GM12875 (cell line): ENCODE results near the gene SLC15A3.

ENCODE experiments used
- H3K4me3 ChIP-seq: one replicate; pipeline ENCODE4 v1.5.1; 2011; ENCODE audit warnings: low read depth, low read length, control low read depth
- TF ChIP-seq, protein P1 (sequence below): IDR thresholded peaks from 2 replicates; pipeline ENCODE4 v1.5.1; 2011; ENCODE audit warnings: low read depth, mild to moderate bottlenecking, control low read depth, inconsistent platforms, low read length, moderate library complexity, borderline replicate concordance; ENCODE audit not compliant: insufficient read depth

Gene SLC15A3

DNA sequence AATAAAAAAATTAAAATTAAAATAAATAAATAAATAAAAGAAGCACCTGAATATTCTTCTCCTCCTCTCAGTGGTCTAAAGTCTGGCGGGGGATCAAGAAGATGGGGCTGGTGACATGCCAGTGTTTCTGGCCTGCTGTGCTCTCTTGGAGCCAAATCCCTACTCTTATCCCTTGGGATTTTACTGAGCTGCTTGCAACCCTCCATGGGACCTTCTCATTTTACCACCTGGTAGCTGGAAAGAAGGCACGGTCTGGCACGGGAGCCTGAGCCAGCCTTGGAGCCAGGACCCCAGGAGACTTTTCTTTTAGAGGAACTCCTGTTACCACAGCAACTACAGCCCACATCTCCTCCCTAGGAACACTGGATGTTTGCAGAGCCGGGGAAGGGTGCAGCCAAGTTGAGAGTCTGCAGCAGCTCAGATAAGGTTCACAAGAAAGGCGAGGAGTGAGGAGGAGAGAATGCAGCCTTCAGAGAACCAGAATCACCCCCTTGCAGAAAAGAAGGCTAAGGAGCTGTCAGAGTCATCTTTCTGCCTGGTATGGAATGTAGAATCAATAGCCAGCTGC lies 41.0 kb upstream of the SLC15A3 start:
- TF ChIP-seq, protein P1, sequence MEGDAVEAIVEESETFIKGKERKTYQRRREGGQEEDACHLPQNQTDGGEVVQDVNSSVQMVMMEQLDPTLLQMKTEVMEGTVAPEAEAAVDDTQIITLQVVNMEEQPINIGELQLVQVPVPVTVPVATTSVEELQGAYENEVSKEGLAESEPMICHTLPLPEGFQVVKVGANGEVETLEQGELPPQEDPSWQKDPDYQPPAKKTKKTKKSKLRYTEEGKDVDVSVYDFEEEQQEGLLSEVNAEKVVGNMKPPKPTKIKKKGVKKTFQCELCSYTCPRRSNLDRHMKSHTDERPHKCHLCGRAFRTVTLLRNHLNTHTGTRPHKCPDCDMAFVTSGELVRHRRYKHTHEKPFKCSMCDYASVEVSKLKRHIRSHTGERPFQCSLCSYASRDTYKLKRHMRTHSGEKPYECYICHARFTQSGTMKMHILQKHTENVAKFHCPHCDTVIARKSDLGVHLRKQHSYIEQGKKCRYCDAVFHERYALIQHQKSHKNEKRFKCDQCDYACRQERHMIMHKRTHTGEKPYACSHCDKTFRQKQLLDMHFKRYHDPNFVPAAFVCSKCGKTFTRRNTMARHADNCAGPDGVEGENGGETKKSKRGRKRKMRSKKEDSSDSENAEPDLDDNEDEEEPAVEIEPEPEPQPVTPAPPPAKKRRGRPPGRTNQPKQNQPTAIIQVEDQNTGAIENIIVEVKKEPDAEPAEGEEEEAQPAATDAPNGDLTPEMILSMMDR: no peak
- no peak overlapping the region for H3K4me3 ChIP-seq

DNA sequence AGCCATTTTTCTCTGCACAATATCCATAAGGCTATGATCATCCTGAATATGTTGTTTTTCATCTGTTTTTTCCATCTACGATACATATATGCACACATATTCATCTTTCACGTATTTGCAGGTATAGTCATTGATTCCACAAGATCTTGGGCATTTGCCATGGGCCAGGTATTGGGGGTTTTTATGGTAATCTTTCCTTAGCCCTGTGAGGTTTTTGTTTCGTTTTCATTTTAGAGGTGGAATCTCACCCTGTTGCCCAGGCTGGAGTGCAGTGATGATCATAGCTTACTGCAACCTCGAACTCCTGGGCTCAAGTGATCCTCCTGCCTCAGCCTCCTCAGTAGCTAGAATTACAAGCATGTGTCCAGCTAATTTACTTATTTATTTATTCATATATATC lies 39.5 kb upstream of the SLC15A3 start:
- TF ChIP-seq, protein P1: no peak

DNA sequence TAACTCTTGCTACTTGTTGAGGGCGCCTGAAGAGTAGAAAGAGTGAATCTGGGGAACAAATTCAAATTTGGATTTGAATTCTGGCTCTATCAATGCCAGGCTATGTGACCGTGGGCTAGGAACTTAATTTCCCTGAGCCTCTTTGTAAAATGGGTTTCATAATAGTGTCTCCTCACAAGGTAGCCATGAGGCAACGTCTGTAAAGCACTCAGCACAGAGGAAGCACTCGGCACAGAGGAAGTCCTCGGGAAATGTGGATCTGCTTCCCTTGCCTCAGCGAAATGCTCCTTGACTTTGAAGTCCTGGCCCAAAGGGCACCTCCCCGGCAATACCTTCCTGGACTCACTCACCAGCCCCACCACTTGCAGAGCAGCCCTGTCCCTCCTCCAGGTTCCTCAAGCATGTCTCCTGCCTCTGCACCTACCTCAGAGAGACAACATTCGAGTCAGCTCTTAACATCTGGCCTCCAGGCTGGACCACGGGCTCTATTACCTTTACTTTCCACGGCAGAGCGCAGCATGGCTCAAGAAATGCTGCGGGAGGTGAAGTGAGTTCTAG lies 37.2 kb upstream of the SLC15A3 start:
- TF ChIP-seq, protein P1: no peak

More for the DNA sequence above, 39.5 kb upstream of the SLC15A3 start:
- no peak overlapping the region for H3K4me3 ChIP-seq

DNA sequence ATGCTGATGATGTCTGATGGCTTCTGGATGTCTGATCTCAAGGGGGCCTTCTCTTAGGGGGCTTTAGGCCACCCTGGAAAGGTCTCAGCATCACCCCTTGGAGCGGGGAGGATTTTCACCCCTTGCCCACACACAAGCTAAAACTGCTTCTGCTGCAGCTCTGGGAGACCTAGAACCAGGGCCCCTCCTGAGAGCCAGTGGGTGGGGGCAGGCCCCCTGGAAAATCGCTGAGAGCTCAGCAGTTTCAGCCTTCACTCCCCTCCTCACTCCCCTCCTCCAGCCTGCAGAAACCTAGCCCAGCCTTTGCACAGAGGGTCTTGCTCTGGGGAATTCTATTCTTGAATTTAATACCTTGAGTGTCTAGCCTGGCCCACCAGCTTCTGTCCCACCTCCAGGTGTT lies 36.7 kb upstream of the SLC15A3 start:
- TF ChIP-seq, protein P1: no peak
- H3K4me3 ChIP-seq: no peak overlapping the region

More for the DNA sequence above, 37.2 kb upstream of the SLC15A3 start:
- H3K4me3 ChIP-seq: no peak overlapping the region

DNA sequence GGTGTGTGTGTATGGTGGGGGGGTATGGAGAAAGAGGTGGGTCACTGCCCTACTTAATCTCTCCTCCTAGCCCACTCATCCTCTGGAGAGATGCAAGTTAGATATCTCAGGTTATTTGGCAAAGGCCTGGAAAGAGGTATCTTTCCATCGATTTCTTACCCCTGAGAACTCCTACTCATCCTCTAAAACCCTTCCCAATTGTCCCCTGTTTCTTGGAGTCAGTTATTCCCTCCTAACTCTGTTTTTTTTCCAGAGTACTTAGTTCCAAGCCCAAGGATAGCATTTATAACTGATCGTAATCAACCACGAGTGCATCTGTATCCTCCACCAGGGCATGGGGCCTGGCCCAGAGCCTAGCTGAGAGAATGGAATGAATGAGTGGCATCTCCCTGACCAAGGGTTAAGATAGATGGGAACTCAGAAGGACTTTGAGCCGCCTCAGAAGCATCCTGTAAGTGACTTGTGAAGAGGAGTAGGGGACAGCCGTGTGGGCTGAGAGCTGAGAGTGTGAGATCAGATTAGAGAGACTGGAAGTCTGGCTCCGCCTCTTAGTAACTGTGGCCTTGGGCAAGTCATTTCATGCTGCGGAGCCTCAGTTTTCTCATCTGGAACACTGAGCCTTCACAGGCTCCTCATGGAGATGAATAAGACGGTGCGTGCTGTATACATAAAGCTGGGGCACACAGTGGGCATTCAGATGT lies 35.8 kb upstream of the SLC15A3 start:
- no peak overlapping the region for H3K4me3 ChIP-seq
- TF ChIP-seq, protein P1: no peak

DNA sequence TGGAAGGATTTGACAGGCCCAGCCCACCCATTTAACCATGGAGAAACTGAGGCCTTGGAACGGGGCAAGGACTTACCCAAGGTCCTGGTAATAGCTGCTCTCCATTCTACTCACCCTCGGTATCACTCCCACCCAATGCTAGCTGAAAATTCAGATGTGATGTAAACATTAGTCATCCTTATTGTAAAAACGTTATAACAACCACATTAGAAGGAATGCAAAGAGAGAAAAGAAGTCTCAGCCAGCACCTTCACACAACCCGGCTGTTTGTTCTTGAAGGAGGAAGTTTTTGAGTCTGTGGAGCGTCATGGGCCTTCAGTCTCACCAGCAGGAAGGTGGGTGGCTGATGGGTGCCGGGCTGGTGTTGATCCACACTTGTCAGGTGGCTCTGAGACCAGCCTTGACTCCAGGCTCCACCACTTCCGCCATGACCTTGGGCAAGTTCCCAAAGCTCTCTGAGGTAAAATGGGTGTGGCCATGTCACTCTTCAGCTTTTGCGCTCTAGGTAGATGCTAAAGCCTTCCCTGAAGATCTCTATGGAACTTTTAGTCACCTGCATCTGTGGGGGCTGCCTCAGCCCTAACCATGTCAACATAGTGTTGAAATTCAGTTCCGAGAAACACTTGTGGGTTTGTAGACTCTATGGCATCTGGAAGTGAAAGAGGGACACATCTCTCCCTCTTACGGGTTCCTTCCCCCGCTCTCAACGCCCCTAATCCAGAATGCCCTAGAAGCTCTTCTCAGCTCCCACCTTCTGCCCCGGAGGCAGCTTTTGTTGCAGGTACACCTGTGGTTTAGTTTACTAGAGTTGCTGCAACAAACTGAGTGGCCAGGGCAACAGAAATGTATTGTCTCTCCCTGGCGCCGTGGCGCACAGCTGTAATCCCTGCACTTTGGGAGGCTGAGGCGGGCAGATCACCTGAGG lies 34.3 kb upstream of the SLC15A3 start:
- TF ChIP-seq, protein P1: no peak

More for the DNA sequence above, 34.3 kb upstream of the SLC15A3 start:
- no peak overlapping the region for H3K4me3 ChIP-seq
